Neural cell (in vitro differentiated cells): ENCODE data around the gene IL17REL. TPM values are rescaled to one million over a fixed set of nuclear protein-coding genes. Genes with fewer than 3 reads are reported as not detected.

Experiments
- H2AFZ ChIP-seq: fragments of 200-600, 300-800 bp; sonication (generic), shearing (Covaris generic); 2 replicates; pipeline ENCODE4 v1.6.0; 2014; ENCODE audit warnings: low read depth, mild to moderate bottlenecking, antibody characterized with exemption, low read length, moderate library complexity
- H3F3A ChIP-seq: fragments of 200-600 bp; shearing (Covaris generic); 2 replicates; pipeline ENCODE4 v1.6.1; 2016; ENCODE audit warnings: mild to moderate bottlenecking, moderate library complexity, mixed read lengths, antibody characterized with exemption, low read length; ENCODE audit not compliant: insufficient read depth, poor library complexity, severe bottlenecking
- H3K27ac ChIP-seq: fragments of 200-600, 300-800 bp; sonication (generic), shearing (Covaris generic); 2 replicates; pipeline ENCODE4 v1.5.1; 2014; ENCODE audit warnings: mild to moderate bottlenecking, low read length, moderate library complexity
- H3K27me3 ChIP-seq: fragments of 300-800, 200-600 bp; sonication (generic), shearing (Covaris generic); 2 replicates; pipeline ENCODE4 v1.6.0; 2014; ENCODE audit warnings: mild to moderate bottlenecking, low read depth, low read length, moderate library complexity; ENCODE audit not compliant: insufficient read depth
- H3K36me3 ChIP-seq: fragments of 300-800, 200-600 bp; sonication (generic), shearing (Covaris generic); 2 replicates; pipeline ENCODE4 v1.5.1; 2014; ENCODE audit warnings: mild to moderate bottlenecking, antibody characterized with exemption, low read length, moderate library complexity; ENCODE audit not compliant: insufficient read depth
- H3K4me2 ChIP-seq: fragments of 300-800, 200-600 bp; sonication (generic), shearing (Covaris generic); 2 replicates; pipeline ENCODE4 v1.6.0; 2014; ENCODE audit warnings: mild to moderate bottlenecking, low read length
- H3K4me3 ChIP-seq: fragments of 300-800, 200-600 bp; sonication (generic), shearing (Covaris generic); 2 replicates; pipeline ENCODE4 v1.5.1; 2014; ENCODE audit warnings: mild to moderate bottlenecking, low read length, moderate library complexity
- H3K79me2 ChIP-seq: fragments of 200-600 bp; shearing (Covaris generic); replicated peaks from 2 replicates; pipeline ENCODE4 v1.6.0; 2014; ENCODE audit warnings: mild to moderate bottlenecking, low read length, moderate library complexity; ENCODE audit not compliant: insufficient read depth
- H3K9ac ChIP-seq: fragments of 300-800, 200-600 bp; sonication (generic), shearing (Covaris generic); 2 replicates; pipeline ENCODE4 v1.6.1; 2016; ENCODE audit warnings: mild to moderate bottlenecking, low read length, mixed read lengths
- H3K9me2 ChIP-seq: fragments of 200-600 bp; shearing (Covaris generic); 2 replicates; pipeline ENCODE4 v1.6.1; 2016; ENCODE audit warnings: mild to moderate bottlenecking, low read length, mixed read lengths; ENCODE audit not compliant: insufficient read depth
- H3K9me3 ChIP-seq: fragments of 200-600, 300-800 bp; sonication (generic), shearing (Covaris generic); 2 replicates; pipeline ENCODE4 v1.6.1; 2016; ENCODE audit warnings: mild to moderate bottlenecking, mixed run types, low read length, moderate library complexity, mixed read lengths
- H4K20me1 ChIP-seq: fragments of 200-600 bp; shearing (Covaris generic); 2 replicates; pipeline ENCODE4 v1.6.1; 2016; ENCODE audit warnings: mild to moderate bottlenecking, mixed run types; ENCODE audit not compliant: insufficient read depth
- CTCF ChIP-seq: fragments of 450-650 bp; IDR thresholded peaks from 2 replicates; pipeline ENCODE4 v1.5.1; 2014; ENCODE audit warnings: antibody characterized with exemption, mild to moderate bottlenecking, moderate library complexity; ENCODE audit not compliant: poor library complexity, severe bottlenecking
- EP300 ChIP-seq: fragments of 450-650 bp; conservative IDR thresholded peaks from 2 replicates; pipeline ENCODE4 v1.6.1; 2014; ENCODE audit warnings: antibody characterized with exemption, mild to moderate bottlenecking, moderate library complexity; ENCODE audit not compliant: poor library complexity, severe bottlenecking
- EZH2 ChIP-seq: fragments of 200-600, 300-800 bp; shearing (Covaris generic), sonication (generic); IDR thresholded peaks from 2 replicates; pipeline ENCODE4 v1.6.1; 2014; ENCODE audit warnings: antibody characterized with exemption, low read length, borderline replicate concordance, mild to moderate bottlenecking; ENCODE audit not compliant: insufficient read depth, poor library complexity, severe bottlenecking
- MXI1 ChIP-seq: fragments of 450-650 bp; conservative IDR thresholded peaks from 2 replicates; pipeline ENCODE4 v1.6.1; 2014; ENCODE audit warnings: antibody characterized with exemption, mild to moderate bottlenecking; ENCODE audit not compliant: poor library complexity, severe bottlenecking
- POLR2AphosphoS5 ChIP-seq: IDR thresholded peaks from 2 replicates; pipeline ENCODE4 v1.6.1; 2012
- RAD21 ChIP-seq: fragments of 450-650 bp; conservative IDR thresholded peaks from 2 replicates; pipeline ENCODE4 v1.6.1; 2014; ENCODE audit warnings: antibody characterized with exemption, mild to moderate bottlenecking, moderate library complexity
- REST ChIP-seq: IDR thresholded peaks from 2 replicates; pipeline ENCODE4 v1.6.1; 2012; ENCODE audit warnings: borderline replicate concordance
- SMC3 ChIP-seq: fragments of 450-650 bp; conservative IDR thresholded peaks from 2 replicates; pipeline ENCODE4 v1.6.1; 2014; ENCODE audit warnings: antibody characterized with exemption, mild to moderate bottlenecking, moderate library complexity; ENCODE audit not compliant: poor library complexity
- TAF1 ChIP-seq: IDR thresholded peaks from 2 replicates; pipeline ENCODE4 v1.6.1; 2012; ENCODE audit warnings: low read depth
- polyA plus RNA-seq: library from polyadenylated mRNA; depleted of rRNA; stranded (reverse); fragments of >200 nt; gene quantifications from 2 replicates; pipeline ENCODE4 v1.2.3, GENCODE V29; 2014

Gene IL17REL
- polyA plus RNA-seq, 1 donor from 2014 or later: not detected

GRCh38 chr22:50027639-50028537 lies 15.3 kb upstream of the IL17REL start:
- H4K20me1 ChIP-seq: no peaks in the 10 kb centered on the region
- H3K9me2 ChIP-seq: no peaks in the 10 kb centered on the region
- TF ChIP-seq RAD21 (no peak), MXI1 (no peak), EZH2 (no peak), REST (no peak)
- no peaks in the 10 kb centered on the region for H3K9me3 ChIP-seq
- no peak overlapping the region for H3K27ac ChIP-seq
- H3K79me2 ChIP-seq: no peaks in the 10 kb centered on the region
- H3K27me3 ChIP-seq: peaks cover 7% of the 10 kb centered on the region
- H3K9ac ChIP-seq: no peak overlapping the region
- no peak overlapping the region for H3K4me2 ChIP-seq
- no peaks in the 10 kb centered on the region for H3F3A ChIP-seq
- no peaks in the 10 kb centered on the region for H3K36me3 ChIP-seq
- no peak overlapping the region for H3K4me3 ChIP-seq
- no peak overlapping the region for H2AFZ ChIP-seq

GRCh38 chr22:50025993-50026392 lies 13.4 kb upstream of the IL17REL start:
- Histone ChIP-seq H3K36me3 (no peaks in the 10 kb centered on the region), H3K9me2 (no peaks in the 10 kb centered on the region), H3K4me3 (no peak overlapping the region), H3K9me3 (no peaks in the 10 kb centered on the region), H3K9ac (no peak overlapping the region), H4K20me1 (no peaks in the 10 kb centered on the region), H3K27ac (no peak overlapping the region), H3K27me3 (peaks cover 7% of the 10 kb centered on the region), H2AFZ (no peak overlapping the region), H3K79me2 (no peaks in the 10 kb centered on the region), H3F3A (no peaks in the 10 kb centered on the region), H3K4me2 (no peak overlapping the region)
- TF ChIP-seq CTCF (no peak), REST (no peak), RAD21 (no peak), MXI1 (no peak), EZH2 (no peak), TAF1 (no peak), EP300 (no peak), POLR2AphosphoS5 (no peak), SMC3 (no peak)
